Activated B cell treated with CpG ODN at 0.5 μM for 24 hours (primary cell): Measurements from ENCODE around the gene HSPA5. TPM values are rescaled to one million over a fixed set of nuclear protein-coding genes. Genes with fewer than 3 reads are reported as not detected.
"Not testable (repeated sequence)": the region's sequence is repeated elsewhere in the genome, so short reads cannot be mapped to it uniquely, and the experiment has no call there.

Experiments used
- ATAC-seq: fragments of 200-7000 bp; cut with Tn5 transposase; one replicate; pipeline ENCODE4 v1.10.0; 2021; ENCODE audit warnings: low read depth, mild to moderate bottlenecking, moderate library complexity
- CTCF ChIA-PET: fragments of 350-600 bp; sonication (Branson Sonifier 250); formaldehyde crosslinking; loops from one replicate; lab custom pipeline; 2021; ENCODE audit warnings: antibody characterized with exemption; lab: Charles Lee
- POLR2A ChIA-PET: fragments of 350-600 bp; sonication (Branson Sonifier 250); formaldehyde crosslinking; loops from one replicate; lab custom pipeline; 2021; ENCODE audit warnings: antibody characterized with exemption; lab: Charles Lee
- DNase-seq: peaks from one replicate; pipeline ENCODE4 v3.0.0; 2022
- H3K27ac Mint-ChIP-seq: one replicate; pipeline ENCODE4 v1.8.0; 2020; ENCODE audit warnings: mixed read lengths
- H3K27me3 Mint-ChIP-seq: one replicate; pipeline ENCODE4 v1.8.0; 2021; ENCODE audit warnings: mixed read lengths
- H3K36me3 Mint-ChIP-seq: one replicate; pipeline ENCODE4 v1.8.0; 2021; ENCODE audit warnings: low read depth, mixed read lengths
- H3K4me1 Mint-ChIP-seq: one replicate; pipeline ENCODE4 v1.8.0; 2021; ENCODE audit warnings: mixed read lengths
- H3K4me3 Mint-ChIP-seq: one replicate; pipeline ENCODE4 v1.8.0; 2020; ENCODE audit warnings: mild to moderate bottlenecking, mixed read lengths
- H3K9me3 Mint-ChIP-seq: one replicate; pipeline ENCODE4 v1.8.0; 2020; ENCODE audit warnings: mixed read lengths
- intact Hi-C: fragments of 100-400 bp; cut with micrococcal nuclease; formaldehyde crosslinking; loops from one replicate; pipeline ENCODE4 v1.15.1; 2024
- total RNA-seq: library from RNA; stranded (reverse); gene quantifications from 2 replicates; pipeline ENCODE4 v1.2.3, GENCODE V29; 2022
- TF ChIP-seq, protein P1 (sequence below): fragments of 200-600 bp; IDR thresholded peaks from one replicate; pipeline ENCODE4 v1.8.0; 2022; ENCODE audit warnings: antibody characterized with exemption, mild to moderate bottlenecking

The HSPA5 gene
- total RNA-seq, 1 donor from 2014 or later, result 118 TPM

DNA sequence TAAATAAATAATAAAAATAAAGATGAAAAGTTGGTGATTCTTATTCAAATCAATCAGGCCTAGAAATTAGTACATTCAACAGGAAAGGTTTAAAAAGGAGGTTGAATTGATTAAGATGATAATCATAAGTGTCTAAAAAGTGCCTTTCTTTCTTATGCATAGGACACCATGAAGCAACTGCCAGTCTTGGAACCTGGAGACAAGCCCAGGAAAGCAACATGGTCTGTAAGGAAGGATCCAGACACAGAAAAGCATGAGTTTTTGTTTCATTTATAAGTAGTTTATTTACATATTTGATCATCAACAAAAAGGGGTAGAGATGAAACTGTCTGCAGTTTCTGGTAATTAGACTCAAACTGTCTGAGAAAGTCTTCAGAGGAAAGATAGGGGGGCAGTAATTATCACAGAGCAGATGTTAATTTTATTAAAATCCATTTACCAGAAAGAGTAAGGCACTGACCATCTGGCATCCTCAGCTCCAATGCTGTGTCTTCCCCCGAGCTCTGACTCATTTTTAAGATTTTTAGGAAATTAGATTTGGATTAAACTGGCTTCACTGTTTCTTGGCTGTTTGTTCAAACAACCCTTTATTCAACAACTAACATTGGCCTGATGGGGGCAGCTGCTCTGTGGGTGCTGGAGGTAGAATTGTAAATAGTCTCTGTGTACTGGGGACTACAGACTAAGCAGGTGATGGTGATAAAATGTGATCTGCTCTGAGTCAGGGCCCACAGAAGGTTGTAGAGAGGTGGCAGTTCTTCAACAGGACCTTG lies 38.1 kb downstream of the HSPA5 start:
- CTCF ChIA-PET, result no interaction called here
- DNase-seq (no peak), ATAC-seq (no peak)
- no peaks in the 10 kb centered on the region for H3K27me3 Mint-ChIP-seq
- no peaks in the 10 kb centered on the region for H3K9me3 Mint-ChIP-seq
- no peak overlapping the region for H3K4me3 Mint-ChIP-seq
- peaks cover 43% of the 10 kb centered on the region for H3K36me3 Mint-ChIP-seq
- intact Hi-C loops, result no loop called here
- POLR2A ChIA-PET, result interaction anchor here (1.1 kb wide), 1 partner anchor 38 kb away, joined by 4 read pairs; the partner anchor contains the start of gene HSPA5
- H3K27ac Mint-ChIP-seq, result no peak overlapping the region
- TF ChIP-seq, protein P1, sequence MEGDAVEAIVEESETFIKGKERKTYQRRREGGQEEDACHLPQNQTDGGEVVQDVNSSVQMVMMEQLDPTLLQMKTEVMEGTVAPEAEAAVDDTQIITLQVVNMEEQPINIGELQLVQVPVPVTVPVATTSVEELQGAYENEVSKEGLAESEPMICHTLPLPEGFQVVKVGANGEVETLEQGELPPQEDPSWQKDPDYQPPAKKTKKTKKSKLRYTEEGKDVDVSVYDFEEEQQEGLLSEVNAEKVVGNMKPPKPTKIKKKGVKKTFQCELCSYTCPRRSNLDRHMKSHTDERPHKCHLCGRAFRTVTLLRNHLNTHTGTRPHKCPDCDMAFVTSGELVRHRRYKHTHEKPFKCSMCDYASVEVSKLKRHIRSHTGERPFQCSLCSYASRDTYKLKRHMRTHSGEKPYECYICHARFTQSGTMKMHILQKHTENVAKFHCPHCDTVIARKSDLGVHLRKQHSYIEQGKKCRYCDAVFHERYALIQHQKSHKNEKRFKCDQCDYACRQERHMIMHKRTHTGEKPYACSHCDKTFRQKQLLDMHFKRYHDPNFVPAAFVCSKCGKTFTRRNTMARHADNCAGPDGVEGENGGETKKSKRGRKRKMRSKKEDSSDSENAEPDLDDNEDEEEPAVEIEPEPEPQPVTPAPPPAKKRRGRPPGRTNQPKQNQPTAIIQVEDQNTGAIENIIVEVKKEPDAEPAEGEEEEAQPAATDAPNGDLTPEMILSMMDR, result no peak
- H3K4me1 Mint-ChIP-seq, result peaks cover 11% of the 10 kb centered on the region

DNA sequence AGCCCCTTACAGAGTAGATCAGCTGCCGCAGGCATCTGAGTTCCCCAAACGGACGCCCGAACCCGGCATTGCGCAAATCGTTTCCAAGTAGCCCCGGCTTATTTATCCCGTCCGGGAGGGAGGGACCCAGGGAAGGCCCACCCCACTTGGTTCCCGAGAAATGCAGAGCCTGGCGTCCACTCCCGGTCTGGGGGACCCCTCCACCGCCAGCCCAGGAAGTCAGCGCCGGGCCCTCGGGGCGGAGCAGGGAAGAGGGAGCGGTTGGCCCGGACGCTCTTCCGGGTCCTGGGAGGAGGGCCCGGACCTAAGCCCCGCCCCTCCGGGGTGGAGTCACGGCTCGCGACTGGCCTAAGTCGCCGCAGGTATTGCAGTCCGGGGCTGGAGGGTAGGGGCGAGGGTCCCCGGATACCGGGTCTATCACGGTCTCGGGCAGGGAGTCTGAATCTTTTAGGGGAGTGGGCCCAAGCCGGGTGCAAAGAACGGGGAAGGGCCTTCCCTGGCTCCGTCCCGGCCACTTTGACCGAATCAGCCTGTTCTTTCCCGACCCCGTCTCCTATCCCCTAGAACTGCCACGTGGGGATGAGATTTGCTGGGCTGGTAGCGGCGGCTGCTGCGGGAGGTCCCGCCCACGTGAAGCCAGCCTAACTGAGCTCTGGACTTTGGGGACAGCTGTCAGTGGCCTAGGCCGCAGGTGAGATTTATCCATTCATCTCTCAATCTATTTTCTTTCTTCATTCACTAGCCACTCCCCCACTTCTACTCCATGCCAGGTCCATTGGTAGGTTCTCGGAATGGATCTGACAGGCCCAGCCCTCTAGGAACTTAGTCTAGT lies 40.7 kb downstream of the HSPA5 start, which contains the start of gene RABEPK:
Gene RABEPK, plus strand, starts transcription at position 327 of the 832 bp plus-strand sequence. CDS start 2,472 bp downstream, outside the sequence.
- peak within 1 kb of the TSS; percentile 94 for H3K4me3 Mint-ChIP-seq
- no peaks in the 10 kb centered on the region for H3K27me3 Mint-ChIP-seq
- peak within 1 kb of the TSS; percentile 92 for H3K27ac Mint-ChIP-seq
- TF ChIP-seq, protein P1, result no peak
- ATAC-seq, result peak; percentile 98
- ChIA-PET CTCF (no interaction called here), POLR2A (interaction anchor here (0.5 to 3.0 kb wide), 13 partner anchors 10 to 346 kb away, joined by 3 to 36 read pairs (median 6); partner anchors contain the start of genes GAPVD1, HSPA5 and PPP6C)
- peaks cover 13% of the 10 kb centered on the region for H3K4me1 Mint-ChIP-seq
- intact Hi-C loops, result loop anchor here (1.0 to 2.0 kb wide), 6 partner anchors 11 to 430 kb away; partner anchors contain the start of genes ARPC5L, GAPVD1, HSPA5 and NR6A1
- H3K9me3 Mint-ChIP-seq, result no peaks in the 10 kb centered on the region
- peak; percentile 95 for DNase-seq
- peaks cover 20% of the 10 kb centered on the region for H3K36me3 Mint-ChIP-seq

DNA sequence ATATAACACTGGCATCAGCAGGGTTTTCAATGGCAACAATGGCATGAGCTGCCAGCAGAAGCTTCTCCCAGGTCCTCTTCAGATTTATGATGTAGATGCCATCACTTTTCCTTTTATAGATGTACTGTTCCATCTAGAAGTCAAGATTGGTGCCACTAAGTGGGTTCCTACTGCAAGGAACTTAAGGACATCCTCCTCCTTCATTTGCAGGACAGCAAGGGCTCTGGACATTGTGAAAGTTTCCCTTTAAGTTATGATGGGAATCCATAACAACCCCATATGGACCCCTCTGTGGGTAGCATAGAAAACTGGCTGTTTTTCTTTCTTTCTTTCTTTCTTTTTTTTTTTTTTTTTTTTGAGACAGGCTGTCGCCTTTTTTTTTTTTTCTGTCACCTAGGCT lies 45.6 kb downstream of the HSPA5 start:
- H3K27me3 Mint-ChIP-seq, H3K4me3 Mint-ChIP-seq, DNase-seq, H3K36me3 Mint-ChIP-seq, ATAC-seq, intact Hi-C loops, CTCF ChIA-PET, H3K9me3 Mint-ChIP-seq, H3K27ac Mint-ChIP-seq: not testable (repeated sequence)
- peaks cover 17% of the 10 kb centered on the region for H3K4me1 Mint-ChIP-seq
- POLR2A ChIA-PET, result interaction anchor here (1.0 kb wide), 1 partner anchor 45 kb away, joined by 6 read pairs; the partner anchor contains the start of gene HSPA5

DNA sequence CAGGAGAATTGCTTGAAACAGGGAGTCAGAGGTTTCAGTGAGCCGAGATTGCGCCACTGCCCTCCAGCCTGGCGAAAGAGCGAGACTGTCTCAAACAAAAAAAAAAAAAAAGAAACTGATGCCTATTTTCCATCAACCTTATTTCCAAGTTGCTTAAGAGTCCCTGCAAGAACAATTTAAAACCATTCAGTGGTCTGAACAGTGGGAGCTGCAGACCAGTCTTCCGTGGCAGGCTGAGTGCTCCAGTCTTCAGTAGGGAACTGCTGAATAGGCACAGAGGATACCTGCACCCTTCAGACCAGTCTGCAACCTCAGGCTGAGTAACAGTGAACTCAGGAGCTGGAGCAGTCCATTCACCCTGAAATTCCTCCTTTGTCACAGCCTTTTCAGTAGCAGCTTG lies 46.7 kb downstream of the HSPA5 start:
- intact Hi-C loops, H3K27ac Mint-ChIP-seq, H3K4me3 Mint-ChIP-seq, DNase-seq, H3K36me3 Mint-ChIP-seq, ATAC-seq, H3K9me3 Mint-ChIP-seq, H3K27me3 Mint-ChIP-seq, CTCF ChIA-PET: not testable (repeated sequence)
- POLR2A ChIA-PET, result interaction anchor here (0.6 kb wide), 1 partner anchor 66 kb away, joined by 3 read pairs; no protein-coding TSS in a partner anchor
- peaks cover 24% of the 10 kb centered on the region for H3K4me1 Mint-ChIP-seq

DNA sequence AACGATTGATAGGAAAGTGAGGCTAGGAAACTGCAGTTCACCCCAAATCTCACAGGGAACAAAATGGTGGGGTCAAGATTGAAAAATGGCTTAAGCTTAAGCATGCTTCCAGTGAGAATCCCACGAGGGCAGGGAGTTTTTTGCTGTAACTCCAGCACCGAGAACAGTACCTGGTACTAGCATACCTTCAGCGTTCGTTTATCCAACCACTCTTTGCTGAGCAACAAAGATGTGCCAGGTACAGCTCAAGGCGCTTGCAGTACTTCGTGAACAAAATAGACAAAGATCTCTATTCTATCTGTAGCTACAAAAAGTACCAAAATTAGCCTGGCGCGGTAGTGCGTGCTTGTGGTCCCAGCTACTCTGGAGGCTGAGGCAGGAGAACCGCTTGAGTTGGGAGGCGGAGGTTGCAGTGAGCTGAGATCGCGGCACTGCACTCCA lies 50.8 kb downstream of the HSPA5 start:
- TF ChIP-seq, protein P1, result no peak
- intact Hi-C loops, result no loop called here
- ChIA-PET CTCF (no interaction called here), POLR2A (interaction anchor here (0.6 to 4.5 kb wide), 5 partner anchors 9 to 297 kb away, joined by 3 to 36 read pairs (median 8); partner anchors contain the start of genes GAPVD1, HSPA5 and RABEPK)
- H3K4me1 Mint-ChIP-seq, result peaks cover 46% of the 10 kb centered on the region
- H3K4me3 Mint-ChIP-seq, result peak overlapping the region; percentile 97
- no peaks in the 10 kb centered on the region for H3K27me3 Mint-ChIP-seq
- DNase-seq (no peak), ATAC-seq (no peak)
- no peaks in the 10 kb centered on the region for H3K9me3 Mint-ChIP-seq
- H3K27ac Mint-ChIP-seq, result peak overlapping the region; percentile 91
- H3K36me3 Mint-ChIP-seq, result peaks cover 10% of the 10 kb centered on the region
